A549 (cell line): ENCODE results near the gene CD300C. TPM values are rescaled to one million over a fixed set of nuclear protein-coding genes. Genes with fewer than 3 reads are reported as not detected.
"Not testable (repeated sequence)": the region's sequence is repeated elsewhere in the genome, so short reads cannot be mapped to it uniquely, and the experiment has no call there.

Experiments used
- ATAC-seq, 2 experiments: fragments of 200-7000 bp in 1 of 2; fragments of >200 bp in 1 of 2; cut with Nextera tagmentation in 1 of 2; cut with Tn5 transposase in 1 of 2; 3 replicates each; pipeline versions ENCODE4 v1.8.0 to v1.9.1; 2018 to 2020; ENCODE audit warnings: mild to moderate bottlenecking in 1 of 2, moderate library complexity in 1 of 2
- CTCF ChIA-PET: fragments of 300-600 bp; sonication (Branson Sonifier 250); formaldehyde crosslinking; extraction: SDS; loops from one replicate; lab custom pipeline; 2021; ENCODE audit warnings: antibody characterized with exemption, inconsistent platforms; lab: Yijun Ruan, JAX
- POLR2A ChIA-PET: fragments of 350-600 bp; formaldehyde crosslinking; extraction: SDS; loops from one replicate; lab custom pipeline; 2021; ENCODE audit warnings: antibody characterized with exemption, inconsistent platforms; lab: Yijun Ruan, JAX
- DNase-seq, 2 experiments: peaks; one replicate each; pipeline versions ENCODE4 v3.0.0 to v3.0.0-alpha.2; 2011 to 2016; ENCODE audit warnings: low read depth in 1 of 2, low spot score in 1 of 2
- FAIRE-seq: peaks from 2 replicates; lab custom pipeline; 2011; peaks lifted over from hg19 to GRCh38; lab: Jason Lieb, UNC
- H3K27ac ChIP-seq, 2 experiments: fragments of >200 bp; sonication (Bioruptor Twin); formaldehyde crosslinking; 3 replicates each; pipeline ENCODE4 v1.5.1; 2016 to 2017
- H3K4me1 ChIP-seq: fragments of >200 bp; sonication (Bioruptor Twin); formaldehyde crosslinking; 3 replicates; pipeline ENCODE4 v1.6.1; 2016
- H3K4me2 ChIP-seq: fragments of >200 bp; sonication (Bioruptor Twin); formaldehyde crosslinking; 3 replicates; pipeline ENCODE4 v1.6.1; 2016
- H3K4me3 ChIP-seq: fragments of >200 bp; sonication (Bioruptor Twin); formaldehyde crosslinking; 3 replicates; pipeline ENCODE4 v1.5.1; 2016
- H3K9me3 ChIP-seq: fragments of >200 bp; sonication (Bioruptor Twin); formaldehyde crosslinking; 3 replicates; pipeline ENCODE4 v1.6.1; 2016
- CBX2 ChIP-seq: fragments of 200-600 bp; sonication (generic); IDR thresholded peaks from 2 replicates; pipeline ENCODE4 v1.6.1; 2016; ENCODE audit warnings: low read depth, mild to moderate bottlenecking, borderline replicate concordance
- CHD2 ChIP-seq: fragments of 150-350 bp; IDR thresholded peaks from 2 replicates; pipeline ENCODE4 v1.6.1; 2014; ENCODE audit warnings: low read length; ENCODE audit not compliant: partially characterized antibody
- CHD4 ChIP-seq: fragments of 200-600 bp; sonication (generic); IDR thresholded peaks from 2 replicates; pipeline ENCODE4 v1.6.1; 2016; ENCODE audit warnings: antibody characterized with exemption, mild to moderate bottlenecking, borderline replicate concordance
- FOSB ChIP-seq: fragments of 250-450 bp; sonication (Bioruptor Pico); IDR thresholded peaks from 2 replicates; pipeline ENCODE4 v1.5.0; 2020; ENCODE audit warnings: mild to moderate bottlenecking, moderate library complexity
- GATA3 ChIP-seq: IDR thresholded peaks from 2 replicates; pipeline ENCODE4 v1.6.1; 2012; ENCODE audit warnings: borderline replicate concordance
- HES2 ChIP-seq: fragments of >200 bp; sonication (Bioruptor Twin); formaldehyde crosslinking; IDR thresholded peaks from 2 replicates; pipeline ENCODE4 v1.6.1; 2016
- HMGXB4 ChIP-seq: fragments of 250-450 bp; sonication (Bioruptor Pico); IDR thresholded peaks from 2 replicates; pipeline ENCODE4 v1.5.0; 2021; ENCODE audit warnings: mild to moderate bottlenecking, moderate library complexity, borderline replicate concordance
- HOXA7 ChIP-seq: fragments of 250-450 bp; sonication (Bioruptor Pico); IDR thresholded peaks from 2 replicates; pipeline ENCODE4 v1.5.0; 2020; ENCODE audit warnings: mild to moderate bottlenecking, moderate library complexity
- HOXB5 ChIP-seq: fragments of 250-450 bp; sonication (Bioruptor Pico); IDR thresholded peaks from 2 replicates; pipeline ENCODE4 v1.5.0; 2020; ENCODE audit warnings: mild to moderate bottlenecking, moderate library complexity
- MAFK ChIP-seq: fragments of 450-650 bp; IDR thresholded peaks from 2 replicates; pipeline ENCODE4 v1.6.1; 2014; ENCODE audit not compliant: partially characterized antibody
- NR3C1 ChIP-seq: fragments of >200 bp; sonication (Bioruptor Twin); formaldehyde crosslinking; IDR thresholded peaks from 3 replicates; pipeline ENCODE4 v1.6.1; 2017
- PBX3 ChIP-seq: IDR thresholded peaks from 2 replicates; pipeline ENCODE4 v1.6.1; 2012
- POLR2AphosphoS2 ChIP-seq: conservative IDR thresholded peaks from 2 replicates; pipeline ENCODE4 v1.6.1; 2012; ENCODE audit warnings: low read length, improper control_type of control experiment, inconsistent platforms
- RAD21 ChIP-seq, 2 experiments: fragments of >200 bp in 1 of 2; sonication (Bioruptor Twin) in 1 of 2; formaldehyde crosslinking in 1 of 2; IDR thresholded peaks in 1 of 2; conservative IDR thresholded peaks in 1 of 2; 2 replicates in 1 of 2; 3 replicates in 1 of 2; pipeline ENCODE4 v1.6.1; 2012 to 2018; ENCODE audit warnings: inconsistent platforms in 1 of 2
- RARB ChIP-seq: fragments of 250-450 bp; sonication (Bioruptor Pico); IDR thresholded peaks from 2 replicates; pipeline ENCODE4 v1.8.0; 2021; ENCODE audit warnings: mild to moderate bottlenecking, moderate library complexity
- SREBF2 ChIP-seq: fragments of 450-650 bp; IDR thresholded peaks from 2 replicates; pipeline ENCODE4 v1.6.1; 2014; ENCODE audit warnings: mild to moderate bottlenecking, moderate library complexity
- ZSCAN20 ChIP-seq: fragments of 250-450 bp; sonication (Bioruptor Pico); IDR thresholded peaks from 2 replicates; pipeline ENCODE4 v1.8.0; 2022; ENCODE audit warnings: mild to moderate bottlenecking, moderate library complexity
- WGBS: methylation state at CpG from one replicate; pipeline ENCODE4 v1.1.6; 2017; ENCODE audit errors: missing lambda C conversion rate; 5-methylcytosine and 5-hydroxymethylcytosine counted together
- polyA plus RNA-seq, 4 experiments: library from polyadenylated mRNA; depleted of rRNA in 3 of 4; stranded (reverse); fragments of >200 nt; fragmentation: RNase III in 1 of 4; extraction: RNeasy Plus Mini Kit Qiagen cat#74134 plus additional on column Dnase treatment in 1 of 4; gene quantifications; 2 replicates in 3 of 4; 3 replicates in 1 of 4; pipeline ENCODE4 v1.2.3, GENCODE V29; 2011 to 2017

The CD300C gene
- polyA plus RNA-seq, 2 of the 4 experiments (the other 2 are of a cell fraction), result not detected

GRCh38 chr17:74508156-74508555 is 37.8 kb downstream of the CD300C start (continued):
- TF ChIP-seq HES2, result no peak

- H3K4me2 ChIP-seq, POLR2A ChIA-PET, H3K4me1 ChIP-seq, CTCF ChIA-PET, H3K27ac ChIP-seq, FAIRE-seq, ATAC-seq, H3K4me3 ChIP-seq, H3K9me3 ChIP-seq, DNase-seq: not testable (repeated sequence)
- 44% methylated on average over 5 of the region's 5 CpGs for WGBS
Observed at GRCh38 chr17:74503949-74504348, 42.0 kb downstream of the CD300C start.

- Histone ChIP-seq H3K9me3 (no peaks in the 10 kb centered on the region), H3K4me3 (no peak overlapping the region), H3K4me2 (no peak overlapping the region), H3K4me1 (no peaks in the 10 kb centered on the region), H3K27ac (no peak overlapping the region)
- ATAC-seq (no peak), DNase-seq (no peak), FAIRE-seq (no peak)
- POLR2A ChIA-PET, result no interaction called here
- CTCF ChIA-PET, result interaction anchor here (0.5 to 13.2 kb wide), 7 partner anchors 9 to 135 kb away, joined by 3 to 138 read pairs (median 7); partner anchors contain the start of gene GPR142
- 58% methylated on average over 6 of the region's 6 CpGs for WGBS
- TF ChIP-seq ZSCAN20 (CRISPR knock-in tag) (no peak), SREBF2 (no peak), HOXB5 (no peak), RAD21 (conservative IDR thresholded peaks at IDR 0.05 in 1 of 2, IDR thresholded peaks at IDR 0.05 in 1 of 2) (no peak), RARB (no peak), POLR2AphosphoS2 (no peak), HOXA7 (CRISPR knock-in tag) (no peak), HMGXB4 (no peak), CBX2 (no peak), NR3C1 (no peak), MAFK (no peak)
Observed at GRCh38 chr17:74502861-74503260, 43.1 kb downstream of the CD300C start.

- no peak for FAIRE-seq
- TF ChIP-seq FOSB (no peak), POLR2AphosphoS2 (no peak), GATA3 (no peak), CHD4 (no peak), CHD2 (no peak), PBX3 (no peak)
- no peak for DNase-seq
- H3K4me3 ChIP-seq, result no peak overlapping the region
- CTCF ChIA-PET, result interaction anchor here (0.9 to 13.2 kb wide), 10 partner anchors 8 to 132 kb away, joined by 3 to 138 read pairs (median 6); partner anchors contain the start of gene GPR142
- H3K9me3 ChIP-seq, result no peaks in the 10 kb centered on the region
- H3K4me1 ChIP-seq, result no peaks in the 10 kb centered on the region
- no peak overlapping the region for H3K4me2 ChIP-seq
- POLR2A ChIA-PET, result no interaction called here
- ATAC-seq, result peak in 1 of 2 experiments; percentile 39; a peak in 1 of 6 replicates
- H3K27ac ChIP-seq, result no peak overlapping the region
- WGBS, result 65% methylated on average over 3 of the region's 3 CpGs
Observed at GRCh38 chr17:74499992-74500391, 45.9 kb downstream of the CD300C start.
